ENCODE data around the gene FBF1.

- TF ChIP-seq POLR2AphosphoS5 (IDR thresholded peaks at IDR 0.05), result no peak
- TF ChIP-seq CTCF (IDR thresholded peaks at IDR 0.05), result no peak
These were observed 32.6 kb downstream of the FBF1 start for GRCh38 chr17:75908201-75908600.
